Adrenal gland (tissue), 12 donors: Measurements from ENCODE around the gene PFAS. TPM values are rescaled to one million over a fixed set of nuclear protein-coding genes. Genes with fewer than 3 reads are reported as not detected.

Source experiments
- DNase-seq, 7 donors: peaks; one replicate each; pipeline ENCODE4 v3.0.0-alpha.2; 2019 to 2020
- H3K27ac ChIP-seq, 5 donors: fragments of 200-600 bp; sonication (generic) in 4 of 5; 1 replicate in 3 of 5; 2 replicates in 2 of 5; pipeline versions ENCODE4 v1.5.1 to v1.8.0; 2016 to 2020; ENCODE audit warnings: mild to moderate bottlenecking in 1 of 5
- H3K27me3 ChIP-seq: fragments of 200-600 bp; 2 replicates; pipeline ENCODE4 v1.8.0; 2021
- H3K36me3 ChIP-seq, 2 donors: fragments of 200-600 bp; replicated peaks in 1 of 2; 1 replicate in 1 of 2; 2 replicates in 1 of 2; pipeline versions ENCODE4 v1.5.1 to v1.8.0; 2018 to 2022
- H3K4me1 ChIP-seq, 2 donors: fragments of 200-600 bp; replicated peaks in 1 of 2; 1 replicate in 1 of 2; 2 replicates in 1 of 2; pipeline versions ENCODE4 v1.5.1 to v1.8.0; 2018 to 2021
- H3K4me3 ChIP-seq, 4 donors: fragments of 200-600 bp; sonication (generic) in 3 of 4; one replicate each; pipeline ENCODE4 v1.5.1; 2016 to 2018
- H3K9me3 ChIP-seq, 3 donors: fragments of 200-600 bp; sonication (generic) in 1 of 3; replicated peaks in 1 of 3; 1 replicate in 2 of 3; 2 replicates in 1 of 3; pipeline versions ENCODE4 v1.5.1 to v1.8.0; 2016 to 2021
- POLR2A ChIP-seq, 2 donors: fragments of 450-650 bp; IDR thresholded peaks; one replicate each; pipeline ENCODE4 v1.6.1; 2017; ENCODE audit warnings: antibody characterized with exemption in 2 of 2, mild to moderate bottlenecking in 2 of 2, moderate library complexity in 1 of 2
- WGBS, 4 donors: extraction: QIAGEN DNeasy Blood & Tissue Kit in 2 of 4; methylation state at CpG; one replicate each; pipeline versions ENCODE4 v1.1.5 to v1.1.7; 2013 to 2017; 5-methylcytosine and 5-hydroxymethylcytosine counted together
- intact Hi-C, 2 donors: fragments of 100-400 bp; cut with DNase I; formaldehyde crosslinking; loops; one replicate each; pipeline versions ENCODE4 v1.14.1 to v1.15.0; 2022 to 2023
- polyA plus RNA-seq, 3 donors: library from polyadenylated mRNA; stranded (reverse); fragments of 200-250 nt in 2 of 3; fragments of 350-450 nt in 1 of 3; fragmentation: Illumina TruSeq in 1 of 3; extraction: RNeasy Lipid Tissue Mini Kit (QIAGEN cat#74804) in 1 of 3; gene quantifications; one replicate each; pipeline ENCODE4 v1.2.3, GENCODE V29; 2013 to 2014
- total RNA-seq, 9 donors: library from RNA; depleted of rRNA in 4 of 9; stranded (reverse); fragments of >200 nt in 4 of 9; fragments of 120-200 nt in 1 of 9; fragmentation: NEBNext Ultra II Directional in 1 of 9; extraction: Animal tissue kit (Norgen Biotek cat#: 25700) in 1 of 9; gene quantifications; one replicate each; pipeline versions ENCODE4 v1.1.0 to v1.2.4, GENCODE V29; 2013 to 2023
- TF ChIP-seq, protein P1 (sequence below), 6 experiments: fragments of 450-650 bp in 4 of 6; fragments of 200-600 bp in 2 of 6; sonication (generic) in 1 of 6; IDR thresholded peaks; 1 replicate in 5 of 6; 2 replicates in 1 of 6; pipeline versions ENCODE4 v1.5.1 to v1.8.0; 2016 to 2021; ENCODE audit warnings: antibody characterized with exemption in 6 of 6, mild to moderate bottlenecking in 2 of 6, moderate library complexity in 1 of 6
- donor health status: healthy with polysubstance abuse.
- donor health status: Bipolar disorder and iron deficiency.
- donor health status: DM: yes; HTN: yes; CAD: no.
- donor health status: DM: no; HTN: no; CAD: no.
- donor health status: DM: no; HTN: no; CAD: no.
- donor health status: DM: yes; HTN: yes; CAD: no.

Gene PFAS
- total and polyA plus RNA-seq, 12 donors: 9.7 to 53.6 (median 21.8) TPM

DNA sequence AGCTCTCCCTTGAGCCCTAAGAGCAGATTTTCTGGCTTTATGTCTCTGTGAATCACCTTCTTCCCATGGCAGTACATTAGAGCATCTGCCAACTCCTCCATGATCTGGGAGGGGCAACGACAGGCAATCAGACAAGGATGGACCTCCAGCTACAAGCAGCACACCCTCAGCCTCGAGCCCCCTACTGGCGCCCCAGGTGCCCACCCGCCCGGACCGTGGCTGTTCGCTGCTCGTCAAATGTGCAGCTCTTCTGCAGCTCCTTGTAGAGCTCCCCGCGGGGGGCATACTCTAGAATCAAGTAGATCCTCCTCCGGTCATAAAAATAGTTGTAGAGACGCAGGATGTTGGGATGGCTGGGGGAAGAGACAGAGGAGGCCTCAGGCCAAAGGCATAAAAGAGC is 42.6 kb upstream of the PFAS start:
- DNase-seq: no peak
- Histone ChIP-seq H3K4me1 (peaks cover 8 to 9% of the 10 kb centered on the region in 2 donors), H3K36me3 (no peaks in the 10 kb centered on the region), H3K9me3 (no peaks in the 10 kb centered on the region), H3K27me3 (no peaks in the 10 kb centered on the region), H3K4me3 (no peak overlapping the region), H3K27ac (no peak overlapping the region)
- intact Hi-C loops: no loop called here
- TF ChIP-seq POLR2A (IDR thresholded peaks at IDR 0.05): no peak
- TF ChIP-seq, protein P1, sequence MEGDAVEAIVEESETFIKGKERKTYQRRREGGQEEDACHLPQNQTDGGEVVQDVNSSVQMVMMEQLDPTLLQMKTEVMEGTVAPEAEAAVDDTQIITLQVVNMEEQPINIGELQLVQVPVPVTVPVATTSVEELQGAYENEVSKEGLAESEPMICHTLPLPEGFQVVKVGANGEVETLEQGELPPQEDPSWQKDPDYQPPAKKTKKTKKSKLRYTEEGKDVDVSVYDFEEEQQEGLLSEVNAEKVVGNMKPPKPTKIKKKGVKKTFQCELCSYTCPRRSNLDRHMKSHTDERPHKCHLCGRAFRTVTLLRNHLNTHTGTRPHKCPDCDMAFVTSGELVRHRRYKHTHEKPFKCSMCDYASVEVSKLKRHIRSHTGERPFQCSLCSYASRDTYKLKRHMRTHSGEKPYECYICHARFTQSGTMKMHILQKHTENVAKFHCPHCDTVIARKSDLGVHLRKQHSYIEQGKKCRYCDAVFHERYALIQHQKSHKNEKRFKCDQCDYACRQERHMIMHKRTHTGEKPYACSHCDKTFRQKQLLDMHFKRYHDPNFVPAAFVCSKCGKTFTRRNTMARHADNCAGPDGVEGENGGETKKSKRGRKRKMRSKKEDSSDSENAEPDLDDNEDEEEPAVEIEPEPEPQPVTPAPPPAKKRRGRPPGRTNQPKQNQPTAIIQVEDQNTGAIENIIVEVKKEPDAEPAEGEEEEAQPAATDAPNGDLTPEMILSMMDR (IDR thresholded peaks at IDR 0.05): no peak
- WGBS, 4 donors: 90 to 94% (median 93%) methylated on average over 11 to 12 of the region's 12 CpGs

DNA sequence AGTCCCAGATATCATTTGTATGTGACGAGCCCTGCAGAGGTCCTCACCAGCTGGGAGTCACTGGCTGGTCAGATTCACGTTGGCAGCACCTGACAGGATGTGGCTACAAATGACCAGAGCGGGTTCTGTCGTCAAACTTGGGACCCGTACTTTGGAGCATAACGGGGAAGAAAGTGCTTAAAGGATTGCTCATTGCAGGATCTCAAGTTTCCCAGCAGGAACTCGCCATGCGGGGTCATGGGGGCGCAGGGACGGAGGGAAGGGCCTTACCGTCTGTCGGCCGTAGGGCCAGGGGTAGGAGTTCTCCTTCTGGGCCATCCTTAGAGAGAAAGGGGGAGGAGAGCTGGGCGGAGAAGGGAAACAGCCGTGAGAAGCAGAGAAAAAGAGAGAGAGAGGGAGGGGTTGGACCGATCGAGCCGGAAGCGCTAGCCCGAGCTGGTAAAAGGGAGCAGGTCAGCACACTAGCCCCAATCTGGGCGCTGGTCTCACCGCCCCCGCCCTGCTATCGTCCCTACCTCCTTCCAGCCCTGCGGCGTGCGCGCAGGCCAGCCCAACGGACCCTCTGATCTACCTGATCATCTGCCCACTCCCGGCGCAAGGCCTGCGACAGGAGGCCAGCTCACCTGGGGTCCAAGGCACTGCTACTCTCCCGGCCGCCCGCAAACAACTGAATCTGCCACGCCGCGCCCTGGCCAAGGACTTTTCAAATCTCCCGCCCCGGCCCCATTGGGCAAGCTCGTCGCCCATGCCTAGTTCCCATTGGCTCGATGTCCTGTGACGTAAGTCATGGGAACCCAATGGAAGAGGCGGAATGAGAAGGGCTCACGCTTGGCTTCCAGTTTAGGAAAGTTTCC is 39.0 kb upstream of the PFAS start, which contains the start of gene AURKB:
Gene AURKB (minus strand): TSS at position 669 of the 854 bp plus-strand sequence. CDS start 351 bp downstream, at position 318.
- H3K27me3 ChIP-seq: no peaks in the 10 kb centered on the region
- no peaks in the 10 kb centered on the region for H3K9me3 ChIP-seq
- intact Hi-C loops: no loop called here
- peak; percentile 96 to 98 (median 98) for DNase-seq
- 3 to 12% (median 4%) methylated on average over 22 to 46 of the region's 46 CpGs for WGBS, 4 donors
- H3K4me1 ChIP-seq: peaks cover 8 to 9% of the 10 kb centered on the region in 2 donors
- peak within 1 kb of the TSS; percentile 54 to 85 (median 83) for H3K27ac ChIP-seq
- peak in 1 of 2 donors; percentile 16 for TF ChIP-seq POLR2A (IDR thresholded peaks at IDR 0.05)
- TF ChIP-seq, protein P1 (IDR thresholded peaks at IDR 0.05): no peak
- no peaks in the 10 kb centered on the region for H3K36me3 ChIP-seq
- H3K4me3 ChIP-seq: peak within 1 kb of the TSS in 3 of 4 donors; percentile 32 to 61 (median 56)

DNA sequence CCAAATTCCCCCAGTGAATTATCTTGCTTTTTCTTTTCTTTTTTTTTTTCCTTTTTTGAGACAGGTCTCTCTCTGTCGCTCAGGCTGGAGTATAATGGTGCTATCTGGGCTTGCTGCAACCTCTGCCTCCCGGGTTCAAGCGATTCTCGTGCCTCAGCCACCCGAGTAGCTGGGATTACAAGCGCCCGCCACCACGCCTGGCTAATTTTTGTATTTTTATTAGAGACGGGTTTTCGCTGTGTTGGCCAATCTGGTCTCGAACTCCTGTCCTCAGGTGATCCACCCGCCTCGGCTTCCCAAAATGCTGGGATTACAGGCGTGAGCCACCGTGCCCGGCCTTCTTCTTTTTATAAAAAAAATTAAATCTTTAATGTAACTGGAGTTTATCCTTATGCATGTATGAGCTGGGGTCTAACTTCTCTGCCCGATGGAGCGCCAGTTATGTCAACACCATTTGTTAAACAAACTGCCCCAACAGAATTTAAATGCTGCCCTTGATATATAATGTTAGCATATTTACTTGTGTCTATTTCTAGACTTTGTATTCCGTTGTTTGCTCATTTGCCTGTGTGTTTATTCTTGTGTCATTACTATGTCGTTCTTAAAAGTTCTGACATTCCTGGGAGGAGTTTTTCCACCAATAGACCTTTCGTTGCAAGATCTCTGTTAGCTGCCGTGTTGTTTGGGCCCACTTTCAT is 38.2 kb upstream of the PFAS start:
- WGBS, 4 donors: 12 to 19% (median 15%) methylated on average over 22 of the region's 22 CpGs
- no peaks in the 10 kb centered on the region for H3K36me3 ChIP-seq
- H3K4me1 ChIP-seq: peaks cover 8 to 9% of the 10 kb centered on the region in 2 donors
- intact Hi-C loops: no loop called here
- H3K4me3 ChIP-seq: peak overlapping the region in 3 of 4 donors; percentile 32 to 61 (median 56)
- TF ChIP-seq POLR2A (IDR thresholded peaks at IDR 0.05): no peak
- TF ChIP-seq, protein P1 (IDR thresholded peaks at IDR 0.05): no peak
- peak in 1 of 7 donors; percentile 35 for DNase-seq
- peak overlapping the region; percentile 54 to 85 (median 83) for H3K27ac ChIP-seq
- H3K27me3 ChIP-seq: no peaks in the 10 kb centered on the region
- H3K9me3 ChIP-seq: no peaks in the 10 kb centered on the region
